Body of pancreas (tissue), 4 donors: ENCODE data around the gene COL4A4. TPM values are rescaled to one million over a fixed set of nuclear protein-coding genes. Genes with fewer than 3 reads are reported as not detected.

Experiments used
- ATAC-seq: fragments of 150-250 bp; one replicate; pipeline ENCODE4 v1.9.1; 2016
- DNase-seq, 4 donors: peaks; one replicate each; pipeline ENCODE4 v3.0.0-alpha.2; 2019
- H3K27ac ChIP-seq, 4 donors: fragments of 200-600 bp; sonication (generic); 1 replicate in 3 of 4; 2 replicates in 1 of 4; pipeline versions ENCODE4 v1.5.1 to v1.6.1; 2016 to 2019; ENCODE audit warnings: mild to moderate bottlenecking in 1 of 4, mixed read lengths in 1 of 4, moderate library complexity in 1 of 4
- H3K27me3 ChIP-seq, 2 donors: fragments of 200-600 bp; sonication (generic); one replicate each; pipeline ENCODE4 v1.6.0; 2016; ENCODE audit warnings: mild to moderate bottlenecking in 1 of 2
- H3K36me3 ChIP-seq, 2 donors: fragments of 200-600 bp; sonication (generic); replicated peaks in 1 of 2; 2 replicates each; pipeline ENCODE4 v1.5.1; 2016; ENCODE audit warnings: low read depth in 2 of 2; ENCODE audit not compliant: insufficient read depth in 1 of 2
- H3K4me1 ChIP-seq: fragments of 200-600 bp; sonication (generic); one replicate; pipeline ENCODE4 v1.6.0; 2016
- H3K4me3 ChIP-seq, 2 donors: fragments of 200-600 bp; sonication (generic); 1 replicate in 1 of 2; 2 replicates in 1 of 2; pipeline ENCODE4 v1.5.1; 2016 to 2019
- H3K9me3 ChIP-seq, 3 donors: fragments of 200-600 bp; sonication (generic); 1 replicate in 2 of 3; 2 replicates in 1 of 3; pipeline ENCODE4 v1.5.1; 2016
- POLR2A ChIP-seq, 3 donors: fragments of 450-650 bp; IDR thresholded peaks; one replicate each; pipeline ENCODE4 v1.6.1; 2016; ENCODE audit warnings: antibody characterized with exemption in 3 of 3, mild to moderate bottlenecking in 2 of 3
- WGBS, 2 donors: methylation state at CpG; one replicate each; pipeline ENCODE4 v1.1.5; 2017; 5-methylcytosine and 5-hydroxymethylcytosine counted together
- intact Hi-C: fragments of 100-400 bp; cut with DNase I; formaldehyde crosslinking; loops from one replicate; pipeline ENCODE4 v1.15.1; 2023
- total RNA-seq, 2 donors: library from RNA; depleted of rRNA; stranded (reverse); fragments of >200 nt; gene quantifications; one replicate each; pipeline ENCODE4 v1.1.0, GENCODE V29; 2016
- TF ChIP-seq, protein P1 (sequence below), 7 experiments: fragments of 450-650 bp in 4 of 7; fragments of 200-600 bp in 3 of 7; sonication (generic) in 3 of 7; IDR thresholded peaks; one replicate each; pipeline ENCODE4 v1.5.1; 2016 to 2019; ENCODE audit warnings: antibody characterized with exemption in 7 of 7

Gene COL4A4
- total RNA-seq, 2 donors from 2014 or later: 2.3 to 10.5 TPM

DNA sequence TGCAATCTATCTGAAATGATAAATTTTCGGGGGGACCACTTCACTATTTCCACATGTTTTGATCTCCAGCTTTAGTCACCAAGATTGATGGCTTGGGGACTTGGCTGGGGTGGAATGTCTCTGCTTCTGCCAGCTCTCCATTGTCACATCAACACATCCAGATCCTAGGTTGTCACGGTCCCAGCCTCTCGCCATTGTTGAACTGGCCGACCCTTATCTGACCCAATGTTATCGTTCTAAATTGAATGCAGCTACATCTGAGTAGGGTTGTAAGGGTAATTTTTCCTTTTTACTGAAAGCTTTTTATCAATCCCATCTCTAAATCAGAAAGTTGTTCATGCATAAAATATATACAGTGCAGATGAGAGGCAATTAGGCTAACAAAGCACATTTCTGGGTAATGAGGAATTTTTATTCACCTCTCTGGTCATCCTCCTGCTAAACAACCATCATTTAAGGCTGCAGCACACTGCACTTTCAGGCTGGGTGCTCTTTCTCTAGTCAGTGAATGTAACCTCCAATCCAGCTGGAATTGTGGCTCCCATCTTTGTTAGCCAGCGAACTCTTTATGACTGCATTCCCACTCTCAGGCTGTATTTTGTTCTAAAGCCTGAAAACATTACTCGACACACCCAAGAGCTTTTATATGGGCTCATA, 128.2 kb downstream of the COL4A4 start:
- ATAC-seq (no peak), DNase-seq (no peak)
- Histone ChIP-seq H3K36me3 (no peaks in the 10 kb centered on the region), H3K4me1 (peaks cover 33% of the 10 kb centered on the region), H3K27me3 (no peaks in the 10 kb centered on the region), H3K9me3 (no peaks in the 10 kb centered on the region), H3K4me3 (no peak overlapping the region), H3K27ac (no peak overlapping the region)
- intact Hi-C loops: loop anchor here (10.0 kb wide), 1 partner anchor 79 kb away; no protein-coding TSS in a partner anchor
- TF ChIP-seq POLR2A (IDR thresholded peaks at IDR 0.05): no peak
- TF ChIP-seq, protein P1, sequence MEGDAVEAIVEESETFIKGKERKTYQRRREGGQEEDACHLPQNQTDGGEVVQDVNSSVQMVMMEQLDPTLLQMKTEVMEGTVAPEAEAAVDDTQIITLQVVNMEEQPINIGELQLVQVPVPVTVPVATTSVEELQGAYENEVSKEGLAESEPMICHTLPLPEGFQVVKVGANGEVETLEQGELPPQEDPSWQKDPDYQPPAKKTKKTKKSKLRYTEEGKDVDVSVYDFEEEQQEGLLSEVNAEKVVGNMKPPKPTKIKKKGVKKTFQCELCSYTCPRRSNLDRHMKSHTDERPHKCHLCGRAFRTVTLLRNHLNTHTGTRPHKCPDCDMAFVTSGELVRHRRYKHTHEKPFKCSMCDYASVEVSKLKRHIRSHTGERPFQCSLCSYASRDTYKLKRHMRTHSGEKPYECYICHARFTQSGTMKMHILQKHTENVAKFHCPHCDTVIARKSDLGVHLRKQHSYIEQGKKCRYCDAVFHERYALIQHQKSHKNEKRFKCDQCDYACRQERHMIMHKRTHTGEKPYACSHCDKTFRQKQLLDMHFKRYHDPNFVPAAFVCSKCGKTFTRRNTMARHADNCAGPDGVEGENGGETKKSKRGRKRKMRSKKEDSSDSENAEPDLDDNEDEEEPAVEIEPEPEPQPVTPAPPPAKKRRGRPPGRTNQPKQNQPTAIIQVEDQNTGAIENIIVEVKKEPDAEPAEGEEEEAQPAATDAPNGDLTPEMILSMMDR (IDR thresholded peaks at IDR 0.05): no peak
- 39 to 47% methylated on average over 7 of the region's 7 CpGs for WGBS, 2 donors

DNA sequence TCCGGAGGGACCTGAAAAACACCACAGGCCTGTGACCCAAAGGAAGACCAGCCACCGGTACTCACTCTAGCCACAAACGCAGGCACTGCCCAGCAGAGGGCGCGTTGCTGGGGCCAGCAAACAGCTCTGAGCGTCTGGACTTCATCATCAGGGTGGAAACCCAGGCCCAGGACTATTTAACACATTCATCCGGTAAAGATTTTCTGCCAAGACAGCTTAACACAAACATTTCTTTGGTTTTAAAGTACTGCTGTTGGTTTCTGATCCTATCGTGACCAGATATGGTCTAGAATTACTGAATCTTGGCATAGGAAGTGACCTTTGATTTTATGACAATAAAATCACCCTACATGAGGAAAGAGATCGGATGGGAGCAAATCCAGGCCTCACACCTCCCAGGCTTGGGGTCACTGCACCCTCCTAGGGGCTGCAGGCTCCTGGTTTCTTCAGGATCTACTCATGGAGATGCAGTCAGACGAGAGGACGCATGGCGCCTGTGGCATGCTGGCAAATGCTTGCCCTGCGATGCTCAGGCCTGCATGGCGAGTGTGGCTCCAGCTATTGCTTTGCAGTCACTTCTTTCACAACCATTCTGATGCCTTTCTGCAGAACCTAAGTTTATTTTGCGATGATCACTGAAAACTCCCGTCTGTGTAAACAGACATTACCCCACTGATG, 130.4 kb downstream of the COL4A4 start:
- Histone ChIP-seq H3K27ac (peak overlapping the region in 1 of 4 donors; percentile 11), H3K4me3 (no peak overlapping the region), H3K36me3 (no peaks in the 10 kb centered on the region), H3K4me1 (peaks cover 17% of the 10 kb centered on the region), H3K9me3 (no peaks in the 10 kb centered on the region), H3K27me3 (no peaks in the 10 kb centered on the region)
- ATAC-seq (peak; percentile 86), DNase-seq (peak; percentile 71 to 78 (median 74))
- intact Hi-C loops: loop anchor here (10.0 kb wide), 1 partner anchor 81 kb away; no protein-coding TSS in a partner anchor
- WGBS, 2 donors: 46 to 53% methylated on average over 16 of the region's 16 CpGs
- no peak for TF ChIP-seq POLR2A (IDR thresholded peaks at IDR 0.05)
- TF ChIP-seq, protein P1 (IDR thresholded peaks at IDR 0.05): peak; percentile 50 to 74 (median 66)

DNA sequence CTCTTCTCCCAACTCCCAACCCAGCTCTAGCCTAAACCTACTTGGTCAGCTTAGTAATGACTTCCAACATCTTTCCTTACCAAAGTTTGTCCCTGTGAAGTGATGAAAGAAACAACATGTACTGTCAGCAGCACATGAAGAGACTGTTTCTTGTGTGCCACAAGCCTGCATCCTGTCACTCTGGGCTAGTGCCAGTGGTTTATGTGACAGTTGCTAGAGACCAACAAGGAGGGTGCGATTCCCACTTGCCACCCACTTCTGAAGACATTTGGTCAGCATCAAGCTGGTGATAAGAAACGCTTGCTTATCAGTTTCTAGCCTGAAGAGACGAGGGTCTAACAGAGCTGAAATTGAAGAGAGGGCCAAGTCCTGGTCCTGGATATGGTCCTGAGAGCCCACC, 132.6 kb downstream of the COL4A4 start:
- H3K27me3 ChIP-seq: no peaks in the 10 kb centered on the region
- WGBS, 2 donors: 61 to 77% methylated on average over 3 of the region's 3 CpGs

DNA sequence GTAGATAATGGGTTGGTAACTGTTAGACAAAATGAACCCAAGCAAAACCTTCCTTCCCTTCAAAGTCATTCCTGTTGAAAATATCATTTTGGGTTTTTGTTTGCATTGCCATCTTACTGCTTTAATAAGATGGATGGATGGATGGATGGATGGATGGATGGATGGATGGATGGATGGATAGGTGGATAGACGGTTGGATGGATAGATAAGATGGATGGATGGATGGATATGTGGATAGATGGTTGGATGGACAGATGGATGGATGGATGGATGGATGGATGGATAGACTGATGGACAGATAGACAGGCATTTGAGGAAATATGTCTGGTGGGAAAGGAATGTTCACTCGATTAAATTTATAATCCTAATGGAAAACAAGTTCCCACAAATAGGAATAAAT, 133.2 kb downstream of the COL4A4 start:
- WGBS, 2 donors: 85 to 88% methylated on average over 1 to 2 of the region's 2 CpGs
- no peaks in the 10 kb centered on the region for H3K27me3 ChIP-seq
- no peak for ATAC-seq
- no peaks in the 10 kb centered on the region for H3K9me3 ChIP-seq
- no peak overlapping the region for H3K4me3 ChIP-seq
- TF ChIP-seq, protein P1 (IDR thresholded peaks at IDR 0.05): no peak
- TF ChIP-seq POLR2A (IDR thresholded peaks at IDR 0.05): no peak
- H3K4me1 ChIP-seq: peaks cover 7% of the 10 kb centered on the region
- intact Hi-C loops: loop anchor here (10.0 kb wide), 1 partner anchor 84 kb away; no protein-coding TSS in a partner anchor
- no peak overlapping the region for H3K27ac ChIP-seq
- no peaks in the 10 kb centered on the region for H3K36me3 ChIP-seq
- no peak for DNase-seq

More for the DNA sequence above, 132.6 kb downstream of the COL4A4 start:
- intact Hi-C loops: loop anchor here (10.0 kb wide), 1 partner anchor 83 kb away; no protein-coding TSS in a partner anchor
- H3K4me1 ChIP-seq: peaks cover 7% of the 10 kb centered on the region
- no peak overlapping the region for H3K27ac ChIP-seq
- no peak overlapping the region for H3K4me3 ChIP-seq
- DNase-seq (no peak), ATAC-seq (no peak)
- H3K36me3 ChIP-seq: no peaks in the 10 kb centered on the region
- H3K9me3 ChIP-seq: no peaks in the 10 kb centered on the region
- TF ChIP-seq, protein P1 (IDR thresholded peaks at IDR 0.05): no peak
- no peak for TF ChIP-seq POLR2A (IDR thresholded peaks at IDR 0.05)
